HTR-8/SVneo (cell line): ENCODE results near the gene MICALL2.
"Not testable (repeated sequence)": the region's sequence is repeated elsewhere in the genome, so short reads cannot be mapped to it uniquely, and the experiment has no call there.

ENCODE experiments used
- DNase-seq: peaks from one replicate; pipeline ENCODE4 v3.0.0; 2011; ENCODE audit warnings: low spot score, mixed read lengths; ENCODE audit not compliant: insufficient read length
- FAIRE-seq: peaks from 2 replicates; lab custom pipeline; 2011; peaks lifted over from hg19 to GRCh38; lab: Jason Lieb, UNC

MICALL2 gene

DNA sequence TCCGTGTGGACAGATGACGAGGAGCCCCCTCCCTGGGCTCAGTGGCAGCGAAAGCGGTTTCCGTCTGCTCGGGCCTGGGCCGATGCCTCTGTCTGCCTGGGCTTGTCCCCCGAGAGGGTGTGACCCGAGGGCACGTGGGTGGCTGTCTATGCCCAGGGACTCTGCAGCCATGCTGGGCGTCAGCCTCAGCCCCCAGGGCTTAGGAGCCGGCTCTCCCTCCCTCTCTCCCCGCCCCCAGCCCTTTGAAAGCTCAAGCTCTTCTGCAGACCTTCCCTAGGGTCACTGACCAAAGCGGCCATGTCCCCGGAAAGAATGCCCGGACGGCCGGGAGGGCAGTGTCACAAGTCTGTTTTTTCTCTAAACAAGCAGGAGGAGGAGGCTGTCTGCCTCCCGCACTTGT is 7.1 kb downstream of the MICALL2 start:
- FAIRE-seq (no peak), DNase-seq (no peak)

DNA sequence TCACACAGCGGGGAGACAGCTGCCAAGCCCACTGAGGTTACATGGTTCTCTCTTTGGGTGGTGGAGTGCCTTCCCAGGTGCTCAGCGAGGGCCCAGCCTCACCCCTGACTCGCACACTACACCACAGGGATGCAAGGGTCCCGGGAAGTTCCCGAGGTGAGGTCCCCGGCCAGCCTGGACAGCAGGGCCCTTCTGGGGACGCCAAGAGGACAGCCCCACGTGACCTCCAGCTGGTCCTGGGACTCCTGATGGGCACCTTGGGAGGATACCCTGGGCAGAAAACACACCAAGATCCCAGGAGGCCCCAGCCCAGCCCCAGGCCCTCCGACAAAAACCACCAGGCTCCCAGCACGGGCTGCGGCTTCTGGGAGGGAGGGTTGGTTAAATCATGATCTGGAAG is 8.3 kb downstream of the MICALL2 start:
- FAIRE-seq (no peak), DNase-seq (no peak)

DNA sequence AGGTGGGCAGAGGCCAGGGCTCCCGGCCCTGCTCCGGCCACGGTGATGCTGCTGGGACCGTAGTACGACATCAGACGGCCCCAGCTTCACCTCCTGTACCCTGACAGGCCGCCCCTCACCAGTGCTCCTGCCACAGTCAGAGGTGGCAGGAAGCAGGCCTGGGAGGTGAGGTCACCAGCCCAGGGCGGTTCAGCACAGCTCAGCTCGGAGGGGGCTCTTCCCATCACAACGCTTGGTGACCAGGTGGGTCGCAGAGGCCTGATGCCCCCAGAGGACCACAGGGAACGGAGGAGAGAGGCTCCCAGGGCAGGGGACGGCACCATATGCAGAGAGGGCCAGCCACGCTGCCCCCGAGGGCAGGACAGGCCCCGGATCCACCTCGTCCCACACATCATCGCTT is 8.8 kb downstream of the MICALL2 start:
- no peak for FAIRE-seq
- no peak for DNase-seq

DNA sequence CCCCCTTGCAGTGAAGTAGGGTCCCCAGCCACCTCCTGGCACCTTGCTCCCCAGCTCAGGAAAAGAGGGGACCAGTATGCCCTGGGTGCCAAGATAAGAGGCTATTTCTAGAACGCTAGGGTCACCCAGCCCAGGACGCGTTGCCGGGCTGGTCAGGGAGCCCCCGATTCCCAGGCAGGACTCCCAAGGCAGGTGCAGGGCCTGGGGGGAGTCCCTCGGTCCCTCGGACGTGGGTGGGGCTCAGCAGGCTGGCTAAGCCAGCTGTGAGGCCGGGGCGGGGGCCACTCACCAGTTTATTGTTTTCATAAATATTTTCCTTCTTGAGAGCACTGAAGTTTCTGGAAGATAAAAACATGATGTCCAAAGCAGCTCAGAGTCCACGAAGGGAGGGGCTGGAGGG is 9.3 kb downstream of the MICALL2 start:
- FAIRE-seq (no peak), DNase-seq (no peak)

DNA sequence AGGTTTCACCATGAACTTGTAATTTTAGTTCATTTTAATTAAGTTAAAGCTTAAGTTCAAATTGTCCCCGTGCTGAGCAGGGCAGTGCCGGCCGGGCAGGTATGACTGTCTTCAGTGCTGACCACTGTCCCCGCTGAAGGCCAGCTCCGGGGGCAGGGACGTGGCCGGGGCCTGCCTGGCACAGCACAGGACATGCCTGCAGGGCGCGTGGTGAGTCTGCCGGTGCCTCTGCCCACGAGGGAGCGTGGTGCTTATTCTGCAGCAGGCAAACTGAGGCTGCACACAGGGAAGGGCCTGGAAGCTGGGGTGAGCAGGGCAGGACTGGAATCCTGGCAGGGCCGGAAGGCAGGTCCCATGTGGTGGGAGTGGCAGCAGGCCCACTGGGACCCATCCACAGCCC is 9.8 kb downstream of the MICALL2 start:
- no peak for FAIRE-seq
- no peak for DNase-seq

DNA sequence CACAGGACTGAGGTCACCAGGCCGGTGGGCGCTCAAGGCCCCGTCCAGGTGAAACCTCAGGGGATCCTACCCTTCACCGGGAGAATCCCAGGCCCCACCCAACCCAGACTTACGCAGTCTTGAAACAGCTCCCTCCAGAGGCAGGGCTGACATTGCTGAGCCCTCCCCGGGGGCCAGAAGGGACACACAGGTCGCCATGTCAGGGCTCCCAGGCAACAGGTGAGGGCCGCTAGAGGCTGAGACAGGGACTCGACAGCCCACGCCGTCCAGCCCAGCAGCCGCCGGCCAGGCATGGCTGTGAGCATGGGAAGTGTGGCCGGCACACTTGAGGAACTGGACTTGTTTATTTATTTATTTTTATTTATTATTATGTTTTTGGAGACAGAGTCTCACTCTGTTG is 10.3 kb downstream of the MICALL2 start:
- FAIRE-seq (no peak), DNase-seq (no peak)

DNA sequence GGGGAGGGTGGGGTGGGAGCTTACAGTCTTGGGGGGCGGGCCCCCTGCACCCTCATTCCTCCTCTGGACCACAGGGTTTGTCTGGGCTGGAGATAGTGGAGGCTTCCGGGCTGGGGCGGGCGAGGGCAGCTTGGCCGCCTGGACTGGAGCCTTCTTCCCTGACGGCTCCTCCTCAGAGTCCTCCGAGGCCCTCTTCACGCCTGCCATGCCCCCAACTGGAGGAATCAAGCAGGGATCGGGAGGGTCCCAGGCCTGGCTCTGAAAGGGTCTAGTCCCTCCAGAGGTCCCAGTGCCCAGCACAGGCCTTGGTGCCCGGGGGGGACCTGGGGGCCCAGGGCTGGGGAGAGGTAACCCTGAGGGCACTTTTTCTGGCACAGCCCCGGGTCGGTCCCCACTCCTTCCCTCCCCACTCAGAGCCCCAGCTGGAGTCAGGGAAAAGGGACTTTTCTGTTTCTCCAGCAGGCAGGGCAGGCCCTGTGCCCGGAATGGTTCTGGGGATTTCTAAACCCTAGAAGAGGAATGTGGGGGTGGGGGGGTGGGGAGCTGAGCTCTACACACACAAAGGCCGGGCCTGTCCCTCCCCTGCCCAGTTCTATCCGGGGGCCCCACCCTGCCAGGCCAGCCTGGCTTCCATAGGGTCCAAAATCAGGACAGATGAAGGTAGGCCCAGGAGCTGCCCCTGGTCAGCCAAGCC is 11.6 kb downstream of the MICALL2 start:
- no peak for DNase-seq
- no peak for FAIRE-seq

DNA sequence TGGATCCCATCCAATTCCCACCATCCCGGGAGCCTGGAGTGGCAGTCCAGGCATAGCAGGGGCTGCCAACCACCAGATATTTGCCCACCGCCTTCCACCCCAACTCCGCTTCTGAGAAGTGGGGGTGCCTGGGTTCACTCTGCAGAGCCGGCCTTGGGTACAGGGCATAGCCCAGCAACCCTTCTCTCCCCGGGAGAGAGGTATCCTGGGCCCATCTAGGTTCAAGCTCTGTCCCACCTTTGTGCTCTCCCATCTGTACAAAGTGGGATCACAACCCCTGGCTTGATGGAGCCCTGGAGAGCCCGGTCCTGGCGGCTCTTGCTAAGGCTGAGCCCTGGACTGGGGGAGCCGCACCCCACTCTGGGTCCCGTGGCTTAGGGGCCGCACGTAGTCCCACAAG is 12.2 kb downstream of the MICALL2 start:
- DNase-seq, result no peak
- no peak for FAIRE-seq

DNA sequence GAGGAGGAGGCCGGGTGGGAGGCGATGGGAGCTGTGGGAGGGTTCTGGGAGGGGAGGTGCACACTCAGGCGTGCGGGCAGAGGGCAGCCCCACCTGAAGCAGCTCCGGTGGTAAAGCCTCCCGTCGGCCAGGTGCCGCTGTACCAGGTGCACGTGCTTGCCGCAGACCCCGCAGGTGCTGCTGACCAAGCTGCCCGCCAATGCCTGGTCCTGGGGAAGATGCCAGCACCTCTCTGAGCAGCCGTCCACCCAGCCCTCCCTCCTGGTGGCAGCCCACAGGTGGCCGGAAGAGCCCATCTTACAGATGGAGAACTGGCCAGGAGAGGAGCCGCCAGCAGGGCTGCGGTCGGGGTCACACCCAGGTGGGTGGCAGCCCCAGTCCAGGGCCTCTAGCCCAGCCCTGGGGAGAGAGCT is 12.6 kb downstream of the MICALL2 start:
- FAIRE-seq (no peak), DNase-seq (no peak)

DNA sequence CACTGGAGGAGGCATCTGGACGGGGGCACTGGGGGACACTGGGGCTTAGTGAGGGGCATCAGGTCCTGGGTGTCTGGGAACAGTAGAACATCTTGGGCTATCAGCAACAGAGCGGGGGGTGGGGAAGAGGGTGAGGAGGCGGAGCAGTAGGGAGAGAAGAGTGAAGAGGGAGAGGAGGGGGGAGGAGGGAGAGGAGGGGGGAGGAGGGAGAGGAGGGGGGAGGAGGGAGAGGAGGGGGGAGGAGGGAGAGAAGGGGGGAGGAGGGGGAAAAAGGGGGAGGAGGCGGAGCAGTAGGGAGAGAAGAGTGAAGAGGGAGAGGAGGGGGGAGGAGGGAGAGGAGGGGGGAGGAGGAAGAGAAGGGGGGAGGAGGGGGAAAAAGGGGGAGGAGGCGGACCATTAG is 13.2 kb downstream of the MICALL2 start:
- peak; percentile 94 for FAIRE-seq
- DNase-seq, result not testable (repeated sequence)

DNA sequence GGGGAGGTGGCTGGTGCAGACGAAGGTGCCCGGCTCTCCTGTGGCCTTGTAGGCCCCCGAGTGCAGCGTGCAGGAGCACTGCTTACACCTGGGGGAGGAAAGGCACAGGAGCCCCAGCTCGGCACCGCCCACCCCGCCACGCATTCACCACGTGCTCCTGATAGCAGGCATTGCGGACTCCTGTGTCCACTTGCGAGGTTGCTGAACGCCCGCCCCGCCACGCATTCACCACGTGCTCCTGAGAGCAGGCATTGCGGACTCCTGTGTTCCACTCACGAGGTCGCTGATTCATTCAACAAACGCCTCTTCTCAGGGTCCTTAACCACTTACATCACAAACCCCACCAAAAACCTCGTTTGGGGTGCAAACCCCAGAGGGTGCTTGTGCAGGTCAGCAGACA is 13.9 kb downstream of the MICALL2 start:
- no peak for FAIRE-seq
- DNase-seq, result no peak

DNA sequence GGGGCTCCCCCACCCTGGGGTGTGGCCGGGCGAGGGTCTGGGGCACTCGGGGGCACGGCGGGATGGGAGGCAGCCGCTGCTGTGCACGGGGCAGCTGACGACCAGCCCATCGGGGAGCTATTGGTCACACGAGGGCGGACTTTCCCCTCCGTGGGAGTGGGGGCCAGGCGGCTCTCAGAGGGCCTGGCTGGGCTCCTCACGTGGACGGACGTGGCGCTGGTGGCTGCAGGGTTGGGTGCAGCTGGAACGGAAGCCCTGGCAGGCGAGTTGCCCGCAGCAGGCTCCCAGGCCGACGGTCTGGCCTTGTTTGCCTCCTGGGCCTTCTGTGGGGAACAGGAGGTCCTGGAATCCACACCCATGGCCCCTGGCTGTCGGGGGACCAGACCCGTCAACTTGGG is 14.3 kb downstream of the MICALL2 start:
- DNase-seq (no peak), FAIRE-seq (no peak)

DNA sequence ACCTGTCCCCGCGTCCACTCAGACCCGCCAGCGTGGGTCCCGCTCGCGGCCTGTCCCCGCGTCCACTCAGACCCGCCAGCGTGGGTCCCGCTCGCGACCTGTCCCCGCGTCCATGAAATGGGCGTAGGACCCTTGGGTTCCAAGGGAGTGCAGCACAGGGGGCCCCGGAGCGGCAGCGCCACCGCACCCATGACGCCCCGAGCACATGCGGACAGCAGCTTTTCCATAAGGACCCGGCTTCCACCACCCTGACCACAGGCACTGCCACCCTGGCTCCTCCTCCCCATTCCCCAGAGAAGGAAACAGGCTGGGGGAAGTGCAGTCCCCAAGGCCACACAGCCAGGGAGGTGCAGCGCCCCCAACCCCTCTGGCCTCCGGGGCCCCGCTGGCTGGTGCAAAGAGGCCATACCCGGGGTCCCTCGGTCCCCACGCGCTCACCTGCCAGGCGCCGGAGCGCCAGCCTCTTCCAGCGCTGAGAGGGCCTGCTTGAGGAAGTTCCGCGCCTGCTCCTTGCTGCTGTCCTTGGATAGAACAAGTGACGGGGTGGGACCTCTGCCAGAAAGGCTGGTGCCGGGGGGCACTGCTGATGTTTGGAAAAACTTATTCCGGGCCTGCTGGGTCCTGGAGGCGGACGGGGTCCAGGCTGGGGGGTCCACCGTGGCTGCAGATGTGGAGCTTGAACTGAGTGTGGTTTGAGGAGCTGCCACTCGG is 14.9 kb downstream of the MICALL2 start:
- no peak for DNase-seq
- no peak for FAIRE-seq

DNA sequence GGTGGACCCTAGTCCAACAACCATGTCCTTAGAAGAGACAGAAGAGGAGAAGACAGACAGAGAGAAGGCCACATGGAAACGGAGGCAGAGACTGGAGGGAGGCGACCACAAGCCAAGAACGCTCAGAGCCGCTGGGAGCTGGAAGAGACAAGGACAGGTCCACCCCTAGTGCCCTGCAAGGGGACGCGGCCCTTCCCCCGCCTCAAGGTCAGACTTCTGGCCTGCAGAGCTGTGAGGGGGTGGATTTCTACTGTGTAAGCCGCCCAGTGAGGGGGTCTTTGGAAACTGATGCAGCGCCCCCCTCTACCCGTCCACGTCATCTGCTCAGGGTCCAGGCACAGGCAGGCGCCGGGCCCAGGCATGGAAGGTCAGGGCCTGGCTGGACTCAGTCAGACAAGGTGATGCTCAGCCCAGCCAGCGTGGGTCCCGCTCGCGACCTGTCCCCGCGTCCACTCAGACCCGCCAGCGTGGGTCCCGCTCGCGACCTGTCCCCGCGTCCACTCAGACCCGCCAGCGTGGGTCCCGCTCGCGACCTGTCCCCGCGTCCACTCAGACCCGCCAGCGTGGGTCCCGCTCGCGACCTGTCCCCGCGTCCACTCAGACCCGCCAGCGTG is 15.6 kb downstream of the MICALL2 start:
- FAIRE-seq, DNase-seq: not testable (repeated sequence)

DNA sequence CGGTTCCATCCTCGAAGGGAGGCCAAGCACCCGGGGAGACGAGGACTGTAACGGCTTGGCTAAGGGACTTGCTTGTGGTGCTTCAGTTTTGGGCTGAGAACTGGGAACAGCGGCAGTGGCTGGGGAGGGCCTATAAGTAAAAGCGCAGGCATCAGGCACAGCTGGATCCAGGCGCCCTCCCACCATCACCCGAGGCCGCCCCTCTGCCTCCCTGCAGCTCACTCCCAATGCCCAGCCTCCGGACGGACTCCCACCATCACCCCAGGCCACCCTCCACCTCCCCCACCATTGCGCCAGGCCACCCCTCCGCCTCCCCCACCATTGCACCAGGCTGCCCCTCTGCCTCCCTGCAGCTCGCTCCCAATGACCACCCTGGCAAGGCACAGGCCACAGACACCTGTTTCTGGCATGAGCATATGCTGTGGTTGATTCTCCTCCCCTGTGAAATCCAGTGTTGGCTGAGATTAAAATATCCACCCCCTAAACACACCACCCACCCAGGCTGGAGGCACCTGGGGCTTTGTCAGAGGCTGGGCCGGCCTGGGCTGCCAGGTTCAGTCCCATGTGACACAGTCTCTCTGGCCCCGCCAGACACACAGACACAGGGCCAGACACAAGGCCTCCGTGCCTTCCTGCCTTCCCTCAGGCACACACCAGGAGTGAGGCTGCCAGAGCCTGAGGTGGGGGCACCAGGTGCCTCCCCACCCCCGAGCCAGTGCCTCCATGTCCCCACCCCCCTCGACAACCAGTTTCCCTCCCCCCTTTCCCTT is 16.7 kb downstream of the MICALL2 start:
- DNase-seq (no peak), FAIRE-seq (peak; percentile 44)

DNA sequence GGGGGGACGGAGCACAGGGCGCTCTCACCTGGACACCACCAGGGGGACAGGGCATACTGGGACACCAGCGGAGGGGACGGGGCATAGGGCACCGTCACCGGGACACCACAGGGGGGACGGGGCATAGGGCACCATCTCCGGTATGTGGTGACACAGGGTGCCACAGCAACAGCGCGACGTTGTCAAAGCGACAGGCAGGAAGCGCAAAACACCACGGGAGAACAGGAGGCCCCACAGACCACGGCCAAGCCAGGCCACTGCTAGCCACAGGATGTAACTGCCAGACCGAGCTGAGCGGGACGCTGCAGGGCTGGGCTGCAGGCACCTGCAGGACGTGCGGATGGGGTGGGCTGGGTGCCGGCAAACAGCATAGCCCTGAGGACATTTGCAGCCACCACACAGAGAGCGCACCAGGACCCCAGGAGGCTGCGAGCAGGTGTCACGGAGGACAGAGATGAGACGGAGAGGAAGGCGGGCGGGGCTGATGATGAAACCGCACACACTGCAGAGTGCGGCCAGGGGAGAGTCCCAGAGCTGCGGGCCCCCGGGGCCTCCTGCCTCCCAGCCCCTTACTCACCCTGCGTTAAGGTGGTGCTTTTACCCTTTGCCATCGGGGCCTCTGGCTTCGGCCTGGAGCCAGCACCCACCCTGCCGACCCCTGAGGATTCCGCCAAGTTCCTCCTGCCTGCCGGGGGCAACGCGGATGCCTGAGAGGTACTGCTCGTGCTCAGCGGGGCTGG is 17.5 kb downstream of the MICALL2 start:
- DNase-seq (no peak), FAIRE-seq (no peak)

DNA sequence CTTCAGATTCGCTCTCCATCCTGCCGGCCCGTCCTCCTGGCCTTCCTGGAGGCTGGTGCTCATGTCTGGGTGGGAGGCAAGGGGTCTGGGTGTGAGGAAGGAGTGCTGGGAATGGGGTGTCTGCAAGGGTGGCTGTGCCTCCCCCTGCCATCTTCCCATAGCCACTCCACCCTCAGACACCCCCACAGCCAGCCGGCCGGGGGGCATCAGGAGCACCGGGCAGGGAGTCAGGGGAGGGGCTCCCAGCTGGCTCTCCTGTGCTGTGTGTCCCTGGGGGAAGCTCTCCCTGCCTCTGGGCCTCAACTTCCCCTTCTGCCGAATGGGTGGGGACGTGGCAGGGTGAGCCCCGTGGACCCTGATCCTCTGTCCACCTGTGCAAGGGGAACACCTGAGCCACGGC is 18.6 kb downstream of the MICALL2 start:
- no peak for DNase-seq
- FAIRE-seq, result no peak

DNA sequence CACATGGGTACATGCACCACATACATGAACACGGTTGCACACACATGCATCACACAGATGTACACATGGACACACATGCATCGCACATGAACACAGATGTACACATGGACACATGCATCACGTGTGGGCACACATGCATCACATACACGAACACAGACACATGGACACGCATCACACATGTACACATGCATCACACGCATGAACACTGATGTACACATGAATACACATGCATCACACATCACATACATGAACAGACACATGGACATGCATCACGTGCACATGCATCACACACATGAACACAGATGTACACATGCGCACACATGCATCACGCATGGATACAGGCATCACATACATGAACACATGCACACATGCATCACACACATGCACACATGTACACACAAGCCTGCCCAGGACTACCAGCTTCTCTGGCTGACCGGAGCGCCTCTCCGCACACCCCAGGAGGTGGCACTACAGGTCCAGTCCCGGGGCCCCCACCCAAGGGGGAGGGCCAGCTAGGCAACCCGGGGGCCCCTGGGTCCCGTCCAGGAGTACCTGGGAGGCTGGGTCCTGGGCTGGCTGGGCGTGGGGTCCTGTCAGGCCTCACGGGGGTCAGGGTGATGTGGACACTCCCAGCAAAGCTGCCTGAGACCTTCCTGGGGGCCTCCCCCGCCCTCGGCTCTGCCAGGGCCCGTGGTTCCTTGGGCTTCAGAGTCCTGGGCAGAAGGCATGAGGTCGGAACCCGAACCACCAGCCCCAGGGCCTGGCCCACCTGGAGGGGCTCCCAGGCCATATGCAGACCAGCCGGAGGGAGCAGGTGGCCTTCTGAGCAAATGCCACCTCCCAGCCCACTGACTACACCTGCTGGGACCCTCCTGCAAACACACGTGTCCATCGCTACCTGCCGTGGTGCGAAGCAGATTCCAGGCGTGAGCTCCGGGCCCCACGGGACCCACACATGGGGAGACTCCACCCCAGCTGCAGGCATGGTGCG is 19.6 kb downstream of the MICALL2 start:
- FAIRE-seq, result peak; percentile 100

DNA sequence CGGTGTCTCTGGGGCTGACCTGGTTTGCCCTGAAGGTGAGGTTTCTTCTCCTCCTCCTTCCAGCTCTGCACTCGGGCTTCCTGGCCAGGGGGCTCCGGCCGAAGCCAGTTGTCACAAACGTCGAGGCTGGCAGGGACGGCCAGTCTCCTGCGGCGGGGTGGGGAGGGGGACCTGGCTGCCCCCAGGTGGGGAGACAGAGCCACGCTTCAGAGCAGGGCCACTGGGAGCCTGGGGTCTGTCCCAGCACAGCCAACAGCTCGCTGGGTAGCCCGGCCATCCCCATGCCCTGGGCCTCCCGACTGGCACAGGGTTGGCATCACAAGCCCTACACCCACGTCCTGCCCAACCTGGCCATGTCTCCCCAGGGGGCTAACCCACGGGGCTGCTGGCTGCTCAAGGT is 20.4 kb downstream of the MICALL2 start:
- DNase-seq (no peak), FAIRE-seq (no peak)

More for the DNA sequence above, 19.6 kb downstream of the MICALL2 start:
- DNase-seq, result no peak
